GM12801 (cell line): Measurements from ENCODE around the gene LARP1.

Experiments used
- CTCF ChIP-seq: IDR thresholded peaks from one replicate; pipeline ENCODE4 v1.5.1; 2011; ENCODE audit warnings: control low read depth; ENCODE audit not compliant: insufficient read length; ENCODE audit errors: extremely low read depth

LARP1 gene

GRCh38 chr5:154850255-154851062 is 95.3 kb downstream of the LARP1 start, which contains the start of gene FAXDC2:
FAXDC2 (minus strand) TSS chr5:154850603; CDS start chr5:154838178, 12,425 bp downstream.
- no peak for TF ChIP-seq CTCF

- TF ChIP-seq CTCF, result no peak
Measured at GRCh38 chr5:154851351-154851750, 96.2 kb downstream of the LARP1 start.

GRCh38 chr5:154857530-154858296 is 102.5 kb downstream of the LARP1 start:
- TF ChIP-seq CTCF, result no peak

- no peak for TF ChIP-seq CTCF
Measured at GRCh38 chr5:154858297-154858971, 103.3 kb downstream of the LARP1 start, which contains the start of gene CNOT8. CNOT8 (plus strand) TSS chr5:154858627; CDS start chr5:154863279, 4,652 bp downstream.

GRCh38 chr5:154858972-154859871 is 104.0 kb downstream of the LARP1 start:
- no peak for TF ChIP-seq CTCF

GRCh38 chr5:154860123-154860522 is 104.9 kb downstream of the LARP1 start:
- TF ChIP-seq CTCF, result no peak
